Ovary (tissue), 3 donors: ENCODE data around the gene PHC2.

Source experiments
- EP300 ChIP-seq: sonication (generic); formaldehyde crosslinking; IDR thresholded peaks from one replicate; pipeline ENCODE4 v1.6.1; 2017; ENCODE audit warnings: antibody characterized with exemption
- TF ChIP-seq, protein P1 (sequence below), 3 donors: fragments of 450-650 bp in 2 of 3; fragments of 200-600 bp in 1 of 3; IDR thresholded peaks; one replicate each; pipeline versions ENCODE4 v1.5.1 to v1.8.0; 2016 to 2022; ENCODE audit warnings: antibody characterized with exemption in 3 of 3, mild to moderate bottlenecking in 1 of 3
- donor health status: DM: no; HTN: no; CAD: no.

DNA sequence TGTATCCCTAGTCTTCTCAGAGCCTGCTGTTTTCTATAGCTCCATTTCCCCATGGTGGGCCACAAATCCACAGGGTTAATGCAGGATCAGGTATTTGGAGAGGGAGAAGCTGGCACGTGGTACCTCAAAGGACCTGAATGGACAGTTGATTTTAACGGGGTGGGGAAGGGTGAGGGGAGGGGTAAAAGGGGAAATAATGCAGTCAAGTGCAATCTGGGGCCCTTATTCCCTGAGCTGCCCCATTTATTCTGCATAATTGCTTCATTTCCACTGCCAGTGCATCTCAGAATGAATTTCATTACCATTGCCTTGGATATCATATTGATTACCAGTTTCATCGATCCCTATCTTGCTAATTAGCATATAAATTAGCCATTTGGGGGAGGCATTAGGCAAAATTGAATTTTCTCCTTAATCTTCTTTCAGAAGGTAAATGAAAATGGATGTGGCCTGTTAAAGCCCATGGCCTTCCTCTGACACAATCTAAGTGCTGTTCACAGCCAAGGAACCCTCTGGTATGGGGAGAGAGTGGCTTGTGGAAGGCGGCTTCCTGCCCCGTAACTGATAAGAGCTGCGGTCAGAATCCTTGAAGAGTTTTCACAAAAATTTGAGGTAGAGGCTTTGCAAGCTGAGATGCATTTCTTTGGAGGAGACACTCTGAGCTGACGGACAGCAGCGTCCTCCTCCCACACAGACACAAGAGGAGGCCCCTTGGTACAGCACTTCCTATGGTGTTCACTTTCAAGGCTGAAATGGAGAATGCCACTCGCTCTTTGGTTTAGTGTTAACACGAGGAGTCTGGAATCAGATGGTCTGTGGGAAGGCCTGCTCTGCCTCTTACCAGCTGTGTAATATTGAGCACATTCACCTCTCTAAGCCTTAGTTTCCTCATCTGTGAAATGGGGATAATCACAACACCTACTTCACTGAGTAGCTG lies 34.4 kb downstream of the PHC2 start:
- TF ChIP-seq, protein P1, sequence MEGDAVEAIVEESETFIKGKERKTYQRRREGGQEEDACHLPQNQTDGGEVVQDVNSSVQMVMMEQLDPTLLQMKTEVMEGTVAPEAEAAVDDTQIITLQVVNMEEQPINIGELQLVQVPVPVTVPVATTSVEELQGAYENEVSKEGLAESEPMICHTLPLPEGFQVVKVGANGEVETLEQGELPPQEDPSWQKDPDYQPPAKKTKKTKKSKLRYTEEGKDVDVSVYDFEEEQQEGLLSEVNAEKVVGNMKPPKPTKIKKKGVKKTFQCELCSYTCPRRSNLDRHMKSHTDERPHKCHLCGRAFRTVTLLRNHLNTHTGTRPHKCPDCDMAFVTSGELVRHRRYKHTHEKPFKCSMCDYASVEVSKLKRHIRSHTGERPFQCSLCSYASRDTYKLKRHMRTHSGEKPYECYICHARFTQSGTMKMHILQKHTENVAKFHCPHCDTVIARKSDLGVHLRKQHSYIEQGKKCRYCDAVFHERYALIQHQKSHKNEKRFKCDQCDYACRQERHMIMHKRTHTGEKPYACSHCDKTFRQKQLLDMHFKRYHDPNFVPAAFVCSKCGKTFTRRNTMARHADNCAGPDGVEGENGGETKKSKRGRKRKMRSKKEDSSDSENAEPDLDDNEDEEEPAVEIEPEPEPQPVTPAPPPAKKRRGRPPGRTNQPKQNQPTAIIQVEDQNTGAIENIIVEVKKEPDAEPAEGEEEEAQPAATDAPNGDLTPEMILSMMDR (IDR thresholded peaks at IDR 0.05): no peak
- no peak for TF ChIP-seq EP300
